ENCODE measurements around the gene HS6ST2. TPM values are rescaled to one million over a fixed set of nuclear protein-coding genes. Genes with fewer than 3 reads are reported as not detected.
"Not testable (repeated sequence)": the region's sequence is repeated elsewhere in the genome, so short reads cannot be mapped to it uniquely, and the experiment has no call there.

HS6ST2 gene
- total RNA-seq, 1 experiment from 2014 or later: 13.4 TPM

- H3F3A ChIP-seq (ENCODE audit: insufficient read depth, low read depth): no peaks in the 10 kb centered on the region
- ChIA-PET POLR2A (ENCODE audit: unreplicated experiment) (no interaction called here), CTCF (no interaction called here)
These were observed 57.7 kb downstream of the HS6ST2 start for GRCh38 chrX:132900633-132901293.

DNA sequence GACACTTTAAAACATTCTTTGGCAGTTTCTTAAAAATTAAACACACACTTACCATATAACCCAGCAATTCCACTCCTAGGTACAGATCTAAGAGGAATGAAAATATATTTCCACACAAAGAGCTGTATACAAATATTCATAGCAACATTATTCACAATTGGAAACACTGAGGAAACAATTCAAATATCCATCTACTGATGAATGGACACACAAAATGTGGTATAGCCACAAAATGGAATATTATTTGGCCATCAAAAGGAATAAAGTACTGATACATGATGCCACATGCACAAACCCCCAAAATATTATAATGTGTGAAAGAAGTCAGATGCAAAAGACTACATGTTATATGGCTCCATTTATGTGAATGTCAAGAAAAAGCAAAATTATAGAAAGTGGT, 70.9 kb downstream of the HS6ST2 start:
- H4K20me1 ChIP-seq (ENCODE audit: insufficient read depth): no peaks in the 10 kb centered on the region
- TF ChIP-seq EZH2 (IDR thresholded peaks at IDR 0.05; ENCODE audit: low read depth): no peak
- TF ChIP-seq, protein P1, sequence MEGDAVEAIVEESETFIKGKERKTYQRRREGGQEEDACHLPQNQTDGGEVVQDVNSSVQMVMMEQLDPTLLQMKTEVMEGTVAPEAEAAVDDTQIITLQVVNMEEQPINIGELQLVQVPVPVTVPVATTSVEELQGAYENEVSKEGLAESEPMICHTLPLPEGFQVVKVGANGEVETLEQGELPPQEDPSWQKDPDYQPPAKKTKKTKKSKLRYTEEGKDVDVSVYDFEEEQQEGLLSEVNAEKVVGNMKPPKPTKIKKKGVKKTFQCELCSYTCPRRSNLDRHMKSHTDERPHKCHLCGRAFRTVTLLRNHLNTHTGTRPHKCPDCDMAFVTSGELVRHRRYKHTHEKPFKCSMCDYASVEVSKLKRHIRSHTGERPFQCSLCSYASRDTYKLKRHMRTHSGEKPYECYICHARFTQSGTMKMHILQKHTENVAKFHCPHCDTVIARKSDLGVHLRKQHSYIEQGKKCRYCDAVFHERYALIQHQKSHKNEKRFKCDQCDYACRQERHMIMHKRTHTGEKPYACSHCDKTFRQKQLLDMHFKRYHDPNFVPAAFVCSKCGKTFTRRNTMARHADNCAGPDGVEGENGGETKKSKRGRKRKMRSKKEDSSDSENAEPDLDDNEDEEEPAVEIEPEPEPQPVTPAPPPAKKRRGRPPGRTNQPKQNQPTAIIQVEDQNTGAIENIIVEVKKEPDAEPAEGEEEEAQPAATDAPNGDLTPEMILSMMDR (conservative IDR thresholded peaks at IDR 0.05): no peak
- H3F3A ChIP-seq (ENCODE audit: insufficient read depth, low read depth): no peaks in the 10 kb centered on the region
- POLR2A ChIA-PET (ENCODE audit: unreplicated experiment): no interaction called here
- no peak for DNase-seq
- no peaks in the 10 kb centered on the region for H3K36me3 ChIP-seq (ENCODE audit: low read depth)
- H3K4me1 ChIP-seq (replicated peaks; ENCODE audit: insufficient read depth): no peaks in the 10 kb centered on the region
- BruUV-seq (replicated peaks): no TSS peak
- H3K4me2 ChIP-seq: no peak overlapping the region
- no peaks in the 10 kb centered on the region for H3K9me3 ChIP-seq (ENCODE audit: insufficient read depth, low read depth)
- no peaks in the 10 kb centered on the region for H3K27me3 ChIP-seq (ENCODE audit: insufficient read depth, low read depth)
- H3K4me3 ChIP-seq: no peak overlapping the region
- no peaks in the 10 kb centered on the region for H3K9me2 ChIP-seq (ENCODE audit: insufficient read depth)
- H3K79me2 ChIP-seq (ENCODE audit: low read depth): 0 out of 2 replicates have a peak, but pooled peaks cover 3% of the 10 kb centered on the region
- CTCF ChIA-PET: no interaction called here
- intact Hi-C loops (cut with micrococcal nuclease; ENCODE audit: unreplicated experiment): no loop called here
- H2AFZ ChIP-seq: no peak overlapping the region
- H3K27ac ChIP-seq: no peak overlapping the region

More at GRCh38 chrX:132900633-132901293, 57.7 kb downstream of the HS6ST2 start:
- DNase-seq: no peak
- TF ChIP-seq, protein P1 (conservative IDR thresholded peaks at IDR 0.05): no peak
- no peak for TF ChIP-seq EZH2 (IDR thresholded peaks at IDR 0.05; ENCODE audit: low read depth)
- H3K27me3 ChIP-seq (ENCODE audit: insufficient read depth, low read depth): no peaks in the 10 kb centered on the region
- no peaks in the 10 kb centered on the region for H3K4me1 ChIP-seq (replicated peaks; ENCODE audit: insufficient read depth)
- H2AFZ ChIP-seq: no peak overlapping the region
- no peak overlapping the region for H3K27ac ChIP-seq
- BruUV-seq (replicated peaks): no TSS peak
- H3K4me2 ChIP-seq: no peak overlapping the region
- H4K20me1 ChIP-seq (ENCODE audit: insufficient read depth): no peaks in the 10 kb centered on the region
- H3K36me3 ChIP-seq (ENCODE audit: low read depth): no peaks in the 10 kb centered on the region
- H3K9me3 ChIP-seq (ENCODE audit: insufficient read depth, low read depth): no peaks in the 10 kb centered on the region
- intact Hi-C loops (cut with micrococcal nuclease; ENCODE audit: unreplicated experiment): no loop called here
- peaks cover 16% of the 10 kb centered on the region for H3K79me2 ChIP-seq (ENCODE audit: low read depth)
- H3K9me2 ChIP-seq (ENCODE audit: insufficient read depth): no peaks in the 10 kb centered on the region
- H3K4me3 ChIP-seq: no peak overlapping the region

- no peaks in the 10 kb centered on the region for H3K4me1 ChIP-seq (replicated peaks; ENCODE audit: insufficient read depth)
- H3K27ac ChIP-seq: no peak overlapping the region
- intact Hi-C loops (cut with micrococcal nuclease; ENCODE audit: unreplicated experiment): no loop called here
- no peaks in the 10 kb centered on the region for H3K27me3 ChIP-seq (ENCODE audit: insufficient read depth, low read depth)
- POLR2A ChIA-PET (ENCODE audit: unreplicated experiment): no interaction called here
- DNase-seq: no peak
- no peak overlapping the region for H2AFZ ChIP-seq
- CTCF ChIA-PET: no interaction called here
- no peak overlapping the region for H3K4me2 ChIP-seq
- TF ChIP-seq, protein P1 (conservative IDR thresholded peaks at IDR 0.05): no peak
- TF ChIP-seq EZH2 (IDR thresholded peaks at IDR 0.05; ENCODE audit: low read depth): no peak
- no TSS peak for BruUV-seq (replicated peaks)
- no peaks in the 10 kb centered on the region for H3K9me2 ChIP-seq (ENCODE audit: insufficient read depth)
- no peaks in the 10 kb centered on the region for H4K20me1 ChIP-seq (ENCODE audit: insufficient read depth)
- H3K4me3 ChIP-seq: no peak overlapping the region
- no peaks in the 10 kb centered on the region for H3F3A ChIP-seq (ENCODE audit: insufficient read depth, low read depth)
- H3K9me3 ChIP-seq (ENCODE audit: insufficient read depth, low read depth): no peaks in the 10 kb centered on the region
- H3K36me3 ChIP-seq (ENCODE audit: low read depth): no peaks in the 10 kb centered on the region
- no peaks in the 10 kb centered on the region for H3K79me2 ChIP-seq (ENCODE audit: low read depth)
These were observed 75.0 kb downstream of the HS6ST2 start for GRCh38 chrX:132883358-132883915.

DNA sequence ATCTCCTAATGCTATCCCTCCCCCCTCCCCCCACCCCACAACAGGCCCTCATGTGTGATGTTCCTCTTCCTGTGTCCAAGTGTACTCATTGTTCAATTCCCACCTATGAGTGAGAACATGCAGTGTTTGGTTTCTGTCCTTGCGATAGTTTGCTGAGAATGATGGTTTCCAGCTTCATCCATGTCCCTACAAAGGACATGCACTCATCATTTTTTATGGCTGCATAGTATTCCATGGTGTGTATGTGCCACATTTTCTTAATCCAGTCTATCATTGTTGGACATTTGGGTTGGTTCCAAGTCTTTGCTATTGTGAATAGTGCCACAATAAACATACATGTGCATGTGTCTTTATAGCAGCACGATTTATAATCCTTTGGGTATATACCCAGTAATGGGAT, 77.7 kb downstream of the HS6ST2 start:
- H3K4me2 ChIP-seq; POLR2A ChIA-PET (ENCODE audit: unreplicated experiment); H3K36me3 ChIP-seq (ENCODE audit: low read depth); DNase-seq; H4K20me1 ChIP-seq (ENCODE audit: insufficient read depth); H3K27me3 ChIP-seq (ENCODE audit: insufficient read depth, low read depth); H3K9me3 ChIP-seq (ENCODE audit: insufficient read depth, low read depth); H3K4me1 ChIP-seq (replicated peaks; ENCODE audit: insufficient read depth); H3K9me2 ChIP-seq (ENCODE audit: insufficient read depth); H3K27ac ChIP-seq; BruUV-seq (replicated peaks); H3F3A ChIP-seq (ENCODE audit: insufficient read depth, low read depth); H3K4me3 ChIP-seq; H2AFZ ChIP-seq; CTCF ChIA-PET; H3K79me2 ChIP-seq (ENCODE audit: low read depth); intact Hi-C loops (cut with micrococcal nuclease; ENCODE audit: unreplicated experiment): not testable (repeated sequence)

Measured in PC-9 (cell line).